Activated CD8-positive, alpha-beta memory T cell treated with anti-CD3 and anti-CD28 coated beads for 24 hours (primary cell): ENCODE measurements around the gene S100A7A.
"Not testable (repeated sequence)": the region's sequence is repeated elsewhere in the genome, so short reads cannot be mapped to it uniquely, and the experiment has no call there.

Experiments
- DNase-seq: peaks from one replicate; pipeline ENCODE4 v3.0.0-alpha.2; 2020

The S100A7A gene

DNA sequence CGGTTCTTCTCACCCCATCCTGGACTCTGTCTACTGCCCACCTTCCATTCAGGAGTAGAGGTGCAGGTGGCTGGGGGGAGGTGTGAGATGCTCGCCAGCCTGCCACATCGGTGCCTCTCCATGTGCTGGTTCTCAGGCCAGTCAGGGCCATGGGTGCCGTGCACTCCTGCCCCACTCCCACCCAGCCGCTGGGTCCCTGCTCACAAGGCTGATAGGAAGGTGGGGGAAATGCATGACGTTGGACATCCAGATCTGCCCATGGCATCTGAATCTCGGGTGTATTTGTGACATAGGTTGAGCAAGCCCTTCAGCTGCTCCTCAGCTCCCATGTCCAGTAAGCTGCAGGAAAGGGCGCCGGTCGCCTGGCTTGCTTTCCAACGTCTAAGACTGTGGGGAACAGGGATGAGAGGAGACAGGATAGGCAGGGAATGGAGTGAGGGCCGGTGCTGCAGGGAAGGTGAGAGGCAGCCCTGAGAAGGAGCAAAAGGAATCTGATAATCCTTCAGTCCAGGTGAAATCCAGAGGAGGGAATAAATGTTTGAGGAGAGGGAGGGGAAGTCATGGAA is 11.8 kb downstream of the S100A7A start:
- no peak for DNase-seq

DNA sequence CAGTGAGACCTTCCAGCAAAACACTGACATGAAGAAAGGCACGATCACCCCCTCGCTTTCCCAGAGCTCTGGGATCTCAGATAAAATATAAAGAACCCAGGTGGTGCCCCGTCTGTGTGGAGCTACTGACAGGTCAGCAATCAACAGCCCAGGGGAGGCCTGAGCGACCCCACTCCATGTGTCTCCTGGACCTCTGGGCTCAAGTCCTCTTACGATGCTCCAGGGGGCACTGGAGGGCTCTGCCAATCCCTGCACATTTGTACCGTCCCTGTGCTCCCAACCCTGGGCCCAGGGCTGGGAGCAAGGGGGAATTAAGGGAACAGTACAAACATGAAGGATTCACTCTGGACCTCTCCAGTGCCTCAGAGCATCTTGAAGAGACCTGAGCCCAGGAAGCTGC is 12.5 kb downstream of the S100A7A start:
- no peak for DNase-seq

DNA sequence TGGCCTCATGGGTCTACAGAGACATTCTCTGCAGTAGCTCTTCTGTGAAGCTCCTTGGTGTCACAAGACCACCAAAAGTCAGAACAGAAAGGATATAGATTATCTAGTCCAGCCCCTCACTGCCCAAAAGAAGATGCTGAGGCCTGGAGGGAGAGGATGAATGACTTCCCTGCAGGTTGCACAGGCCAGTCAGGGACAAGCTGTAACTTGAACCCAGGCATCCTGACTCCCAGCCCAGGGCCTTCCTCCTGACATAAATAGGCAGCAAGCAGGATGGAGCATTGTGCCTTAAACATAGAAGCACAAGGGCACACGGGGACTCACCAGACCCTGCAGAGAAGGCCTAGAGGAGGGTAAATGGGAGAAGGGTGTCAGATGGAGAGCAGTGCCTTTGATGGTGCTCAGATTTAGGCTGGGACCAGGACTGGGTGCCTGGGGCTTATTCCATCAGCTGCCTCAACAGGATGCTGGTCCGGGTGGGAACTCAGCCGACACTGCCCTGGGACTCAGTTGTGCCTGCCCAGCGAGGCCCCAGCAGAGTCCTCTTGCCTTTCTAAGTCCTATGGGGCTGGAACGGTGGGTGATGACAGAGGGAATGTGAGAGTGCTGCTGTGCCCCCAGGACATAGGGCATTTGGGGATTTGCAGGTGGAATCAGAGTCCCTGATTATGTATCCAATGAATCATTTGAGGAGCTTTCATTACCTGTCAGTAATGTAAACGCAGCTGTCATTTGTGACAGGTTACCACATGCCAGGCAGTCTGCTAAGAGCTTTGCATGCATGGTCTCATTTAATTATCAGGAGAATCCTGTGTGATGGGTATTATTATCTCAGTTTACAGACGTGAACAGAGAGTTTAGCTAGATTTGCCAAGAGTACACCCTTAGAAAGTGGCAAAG is 13.2 kb downstream of the S100A7A start:
- DNase-seq, result no peak

DNA sequence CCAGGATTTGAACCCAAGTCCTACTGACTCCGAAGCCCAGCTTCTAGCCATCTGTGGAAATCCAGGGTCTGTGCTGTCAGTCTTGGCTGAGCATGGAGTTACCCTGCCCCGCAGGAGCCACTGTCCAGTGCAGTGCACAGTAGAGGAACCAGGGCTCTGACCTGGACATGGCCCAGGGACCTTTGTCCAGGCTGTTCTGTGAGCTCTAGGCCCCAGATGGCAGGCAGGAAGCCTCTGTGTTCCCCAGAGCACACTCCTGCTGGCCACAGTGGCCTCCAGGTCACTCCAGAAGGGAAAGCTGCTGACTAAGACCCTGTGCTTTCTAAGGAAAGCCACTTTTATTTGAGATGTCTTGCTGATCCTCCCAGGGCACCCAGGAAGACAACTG is 13.8 kb downstream of the S100A7A start:
- no peak for DNase-seq

DNA sequence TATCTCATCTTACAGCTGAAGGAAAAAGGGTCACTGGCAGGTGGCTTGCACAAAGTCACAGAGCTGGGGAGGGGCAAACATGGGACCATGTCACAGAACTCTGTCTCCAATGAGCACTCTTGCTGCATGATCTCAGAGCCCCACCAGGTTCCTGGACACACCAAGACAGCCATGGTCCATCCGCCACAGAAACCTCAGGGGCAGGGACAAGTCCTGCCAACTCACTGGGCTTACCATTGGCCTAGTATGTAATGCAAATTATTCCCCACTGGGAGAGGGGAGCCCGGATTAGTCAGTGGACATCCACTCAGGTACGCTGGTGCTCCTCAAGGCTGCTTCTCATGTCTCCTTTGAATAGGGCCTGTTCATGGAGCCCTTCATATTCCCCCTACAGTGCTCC is 14.2 kb downstream of the S100A7A start:
- DNase-seq, result no peak

DNA sequence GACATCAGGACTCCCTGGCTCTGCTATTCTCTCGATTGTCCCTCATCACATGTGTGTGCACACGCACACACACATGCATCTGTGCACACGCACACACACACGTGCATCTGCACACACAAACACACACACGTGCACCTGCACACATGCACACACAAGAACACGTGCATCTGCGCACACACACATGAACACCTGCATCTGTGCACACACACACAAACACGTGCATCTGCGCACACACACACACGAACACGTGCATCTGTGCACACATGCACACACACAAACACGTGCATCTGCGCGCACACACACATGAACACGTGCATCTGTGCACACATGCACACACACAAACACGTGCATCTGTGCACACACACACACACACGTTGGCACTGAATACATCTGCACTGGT is 14.7 kb downstream of the S100A7A start:
- DNase-seq, result no peak

DNA sequence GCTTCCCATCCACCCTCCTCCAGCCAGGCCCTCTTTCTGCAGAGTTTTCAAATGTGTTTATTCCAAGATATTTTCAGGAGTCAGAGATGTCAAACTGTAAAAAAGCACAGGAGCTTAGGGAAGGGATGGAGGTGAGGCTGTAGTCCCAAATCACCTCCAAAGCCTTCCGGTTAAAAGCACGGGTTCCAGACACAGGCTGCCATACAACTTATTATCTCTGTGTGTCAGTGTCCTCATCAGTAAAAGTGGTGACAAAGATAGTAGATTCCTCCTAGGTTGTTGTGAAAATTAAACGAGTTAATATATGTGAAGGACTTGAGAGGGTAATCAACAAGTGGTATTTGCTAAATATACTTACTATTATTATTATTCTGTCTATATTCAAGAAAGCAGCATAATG is 15.1 kb downstream of the S100A7A start:
- DNase-seq, result no peak

DNA sequence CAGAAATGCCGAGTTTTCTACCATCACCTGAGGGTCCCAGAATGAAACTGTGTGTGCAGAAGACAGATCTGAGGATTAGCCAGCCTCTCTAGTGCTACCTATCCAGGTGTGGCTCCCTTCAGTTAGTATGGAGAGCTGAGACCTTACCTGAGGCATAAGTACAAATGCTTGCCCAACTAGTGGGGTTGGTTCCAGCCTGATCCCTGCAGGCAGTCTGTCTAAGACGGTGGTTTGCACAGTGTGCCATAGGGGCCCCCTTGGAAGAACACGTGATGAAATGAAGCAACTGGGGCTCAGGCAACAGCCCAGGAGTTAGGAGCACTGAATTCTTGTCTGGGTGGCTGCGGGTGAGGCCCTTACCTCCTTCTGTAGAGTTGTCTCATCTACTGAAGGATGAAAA is 15.6 kb downstream of the S100A7A start:
- DNase-seq, result no peak

DNA sequence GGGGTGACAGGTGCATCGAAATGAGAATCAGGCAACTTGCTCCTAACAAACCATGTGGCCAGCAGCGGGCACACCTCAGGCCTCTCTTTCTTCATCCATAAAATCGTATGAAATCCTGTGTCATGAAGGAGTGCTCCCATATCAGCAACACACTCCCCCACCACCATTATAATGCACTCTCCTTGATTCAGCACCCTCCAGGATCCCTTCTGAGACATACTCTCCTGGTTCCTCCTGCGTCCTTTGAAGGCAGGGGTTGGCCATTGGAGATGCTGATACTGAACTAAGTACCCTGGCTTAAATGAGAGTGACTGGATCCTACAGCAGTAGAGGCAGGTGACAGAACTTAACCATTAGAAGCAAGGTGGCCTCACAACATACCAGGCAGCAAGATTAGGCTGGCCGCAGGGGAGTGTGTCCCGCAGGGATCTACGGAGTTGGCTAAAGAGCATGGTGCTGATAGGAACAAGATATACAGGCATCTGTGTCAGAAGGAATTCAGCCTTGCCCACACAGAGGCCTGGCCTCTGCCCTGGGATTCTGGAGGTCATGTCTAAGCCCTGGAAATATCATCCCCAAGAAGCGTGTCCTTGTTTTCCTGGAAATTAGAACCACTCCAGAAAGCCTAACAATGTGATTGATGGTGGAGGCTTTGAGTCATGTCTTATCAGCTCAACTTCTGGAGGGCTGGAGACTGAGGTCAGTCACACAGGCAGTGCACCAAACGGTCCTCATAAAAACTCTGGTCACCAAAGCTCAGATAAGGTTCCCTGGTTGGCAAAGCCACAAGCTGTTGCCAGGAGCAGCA is 16.8 kb downstream of the S100A7A start:
- DNase-seq, result no peak

DNA sequence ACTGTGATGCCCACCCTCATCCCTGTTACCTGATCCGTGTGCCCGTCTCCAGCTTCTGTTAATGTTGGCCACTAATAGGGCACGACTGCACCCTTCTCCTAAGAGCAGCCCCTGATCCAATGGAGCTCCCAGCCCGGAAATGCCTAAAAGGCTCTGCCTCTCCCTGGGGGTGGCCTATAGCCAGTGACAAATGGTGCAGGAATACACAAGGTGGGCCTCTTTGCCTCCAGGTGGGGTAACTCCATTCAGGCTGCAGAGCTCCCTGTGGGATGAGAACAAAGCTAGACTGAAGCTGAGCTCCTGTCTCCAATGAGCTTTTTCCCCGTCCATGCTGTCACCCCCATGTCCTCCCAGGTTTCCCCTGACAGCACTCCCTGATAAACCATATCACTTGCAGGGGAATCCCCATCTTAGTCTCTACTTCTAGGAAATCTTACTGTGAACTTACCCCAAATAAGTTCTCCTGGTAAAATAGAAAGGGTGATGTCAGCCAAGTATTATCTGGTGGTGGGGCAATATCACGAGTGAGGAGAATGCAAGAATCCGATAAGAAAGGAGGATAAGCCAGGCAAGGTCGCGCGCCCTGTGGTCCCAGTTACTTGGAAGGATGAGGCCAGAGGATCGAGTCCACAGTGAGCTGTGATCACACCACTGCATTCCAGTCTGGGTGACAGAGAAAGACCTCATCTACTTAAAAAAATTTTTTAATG is 18.6 kb downstream of the S100A7A start:
- no peak for DNase-seq

DNA sequence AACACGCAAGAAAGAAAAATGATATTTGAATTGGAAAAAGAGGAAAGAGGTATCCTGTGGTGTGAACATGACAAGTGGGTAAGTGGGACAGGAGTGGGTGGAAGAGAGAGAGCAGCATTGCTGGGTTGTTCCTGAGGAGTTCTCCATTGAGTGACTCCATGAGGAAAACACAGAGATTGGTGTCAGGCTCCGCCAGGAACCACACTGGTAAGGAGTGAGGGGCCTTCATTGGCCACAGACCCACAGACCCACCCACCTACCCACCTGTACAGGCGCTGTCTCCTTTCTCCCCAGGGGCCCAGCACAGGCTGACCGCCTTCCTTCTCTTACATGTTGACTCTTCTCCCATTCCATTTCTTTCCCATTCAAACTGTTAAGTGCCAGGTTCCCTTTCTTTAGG is 20.9 kb downstream of the S100A7A start:
- DNase-seq, result no peak

DNA sequence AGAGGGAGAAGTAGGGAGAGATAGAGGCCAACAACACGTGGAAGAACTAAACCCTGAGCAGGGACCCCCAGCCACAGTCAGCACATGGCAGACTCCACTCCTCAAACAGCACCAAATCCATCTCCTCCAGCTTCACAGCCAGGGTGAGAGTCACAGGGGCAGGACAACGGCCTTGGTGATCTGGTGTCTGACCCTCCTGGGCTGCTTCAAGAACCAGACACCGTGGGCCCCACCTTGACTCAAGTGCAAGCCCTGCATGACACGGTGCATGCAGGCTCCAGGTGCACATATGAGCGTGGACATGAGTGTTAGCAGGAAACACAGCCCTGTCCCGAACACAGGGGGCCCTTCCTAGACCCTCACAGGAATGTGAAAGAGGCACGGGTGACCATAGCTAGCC is 22.3 kb downstream of the S100A7A start:
- DNase-seq, result no peak

DNA sequence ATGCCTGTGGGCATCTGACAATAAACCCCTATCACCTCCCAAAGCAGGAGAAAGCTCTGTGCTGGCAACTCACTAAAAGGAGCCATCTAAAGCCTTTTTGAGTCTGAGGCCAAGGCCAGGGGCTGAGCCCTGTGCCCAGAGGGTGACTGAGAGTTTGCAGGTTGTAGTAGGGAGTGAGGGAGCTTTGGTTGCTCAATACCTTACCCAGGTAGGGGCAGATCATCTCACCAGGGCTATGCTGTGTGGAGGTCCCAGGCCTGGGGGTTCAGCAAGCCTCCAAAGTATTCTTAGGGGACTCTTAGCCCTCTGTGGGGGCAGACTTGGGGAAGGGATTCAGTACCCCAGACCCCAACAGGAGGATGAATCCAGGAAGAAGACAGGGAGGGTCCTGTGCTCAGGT is 23.0 kb downstream of the S100A7A start:
- DNase-seq, result no peak

DNA sequence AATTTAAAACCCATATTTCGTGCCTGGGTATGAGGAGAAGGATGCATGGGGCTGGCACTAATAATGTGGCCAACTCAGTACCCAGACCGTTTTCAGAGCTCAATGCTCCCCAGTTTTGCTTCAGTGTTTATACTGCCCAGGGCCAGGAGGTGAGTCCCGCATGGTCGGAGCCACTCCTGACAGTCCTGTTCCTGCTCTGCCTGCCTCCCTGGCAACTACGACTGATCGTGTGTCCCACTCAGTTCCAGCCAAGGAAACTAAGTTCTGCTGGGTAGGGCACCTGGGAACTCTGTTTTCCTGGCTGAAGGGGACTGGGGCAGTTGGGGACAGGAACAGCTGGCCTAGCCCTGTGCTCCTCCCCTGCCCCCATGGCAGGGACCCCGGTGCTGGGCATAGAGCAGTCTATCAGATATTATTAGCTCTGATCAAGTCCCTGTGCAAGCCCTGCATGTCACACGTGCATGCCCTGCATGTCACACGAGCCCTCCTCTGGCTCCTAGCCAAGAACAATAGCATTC is 25.0 kb downstream of the S100A7A start:
- no peak for DNase-seq

DNA sequence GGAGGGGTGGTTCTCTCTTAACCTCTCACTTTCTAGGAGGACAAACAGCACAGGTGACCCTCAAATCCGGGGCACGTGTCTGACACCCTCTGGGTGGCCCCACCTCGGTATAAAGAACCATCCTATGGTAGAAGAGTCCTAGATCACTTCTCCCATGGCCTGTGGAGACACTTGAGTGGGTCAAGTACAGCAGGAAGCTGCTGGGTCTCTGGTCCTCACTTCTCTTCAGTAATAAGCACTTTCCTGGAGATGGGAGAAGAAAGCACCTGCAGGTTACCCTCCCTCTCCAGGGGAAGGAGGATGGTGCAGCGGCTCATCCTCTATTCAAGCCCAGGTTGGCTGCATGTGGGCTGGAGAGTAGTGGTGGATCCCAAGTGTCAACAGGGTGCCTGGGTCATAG is 27.2 kb downstream of the S100A7A start:
- no peak for DNase-seq

DNA sequence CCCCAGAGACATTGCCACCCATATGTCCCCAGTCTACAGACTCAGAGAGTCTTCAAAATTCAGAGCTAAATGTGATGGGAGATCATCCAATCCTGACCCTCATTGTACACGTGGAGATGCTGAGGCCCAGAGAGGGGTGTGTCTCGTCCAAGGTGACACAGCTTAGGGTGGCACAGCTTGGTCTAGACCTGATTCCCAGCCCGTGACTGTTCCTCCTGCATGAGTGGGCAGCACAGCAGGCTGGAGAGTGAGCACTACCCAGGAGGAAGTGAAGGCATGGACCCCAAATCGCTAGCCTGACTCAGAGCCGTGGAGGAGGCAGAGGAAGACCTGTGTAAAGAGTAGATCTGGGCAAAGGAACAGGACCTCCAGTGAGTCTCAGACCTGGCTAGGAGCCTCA is 27.8 kb downstream of the S100A7A start:
- DNase-seq, result no peak

DNA sequence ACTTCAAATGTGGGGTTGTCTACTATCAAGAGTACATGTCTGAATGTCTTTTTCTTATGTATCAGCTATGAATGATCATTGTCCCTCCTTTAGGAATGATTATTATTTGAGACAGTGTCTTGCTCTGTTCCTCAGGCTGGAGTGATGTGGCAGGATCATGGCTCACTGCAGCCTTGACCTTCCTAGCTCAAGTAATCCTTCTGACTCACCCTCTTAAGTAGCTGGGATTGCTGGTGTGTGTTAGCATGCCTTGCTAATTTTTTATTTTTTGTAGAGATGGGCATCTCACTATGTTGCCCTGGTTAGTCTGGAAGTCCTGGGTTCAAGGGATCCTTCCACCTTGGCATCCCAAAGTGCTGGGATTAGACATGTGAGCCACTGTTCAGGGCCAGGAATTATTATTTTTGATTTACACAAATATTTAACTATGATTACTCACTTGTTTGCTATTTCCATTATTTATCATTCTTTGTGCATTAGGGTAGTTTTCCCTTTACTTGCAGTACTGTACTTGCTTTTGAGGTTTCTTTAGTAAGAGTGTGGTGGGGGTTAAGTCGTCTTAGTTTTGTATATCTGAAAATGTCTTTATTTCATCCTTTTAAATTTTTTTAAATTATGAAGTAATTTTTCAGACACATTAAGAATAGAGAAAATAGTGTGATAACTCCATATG is 31.3 kb downstream of the S100A7A start:
- DNase-seq, result no peak

DNA sequence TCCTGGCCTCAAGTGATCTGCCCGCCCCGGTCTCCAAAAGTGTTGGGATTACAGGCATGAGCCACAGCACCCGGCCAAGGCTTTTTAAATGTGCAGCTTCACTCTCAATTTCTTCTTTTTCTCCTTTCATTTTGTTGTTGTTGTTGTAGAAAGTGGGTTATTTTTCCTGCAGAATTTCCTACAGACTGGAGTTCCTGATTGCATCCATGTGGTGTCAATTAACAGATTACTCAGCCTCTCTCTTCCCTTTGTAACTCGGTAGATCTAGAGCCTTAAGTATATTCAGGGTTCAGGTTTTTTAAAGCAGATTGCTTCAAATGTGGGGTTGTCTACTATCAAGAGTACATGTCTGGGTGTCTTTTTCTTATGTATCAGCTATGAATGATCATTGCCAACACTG is 32.5 kb downstream of the S100A7A start:
- not testable (repeated sequence) for DNase-seq

DNA sequence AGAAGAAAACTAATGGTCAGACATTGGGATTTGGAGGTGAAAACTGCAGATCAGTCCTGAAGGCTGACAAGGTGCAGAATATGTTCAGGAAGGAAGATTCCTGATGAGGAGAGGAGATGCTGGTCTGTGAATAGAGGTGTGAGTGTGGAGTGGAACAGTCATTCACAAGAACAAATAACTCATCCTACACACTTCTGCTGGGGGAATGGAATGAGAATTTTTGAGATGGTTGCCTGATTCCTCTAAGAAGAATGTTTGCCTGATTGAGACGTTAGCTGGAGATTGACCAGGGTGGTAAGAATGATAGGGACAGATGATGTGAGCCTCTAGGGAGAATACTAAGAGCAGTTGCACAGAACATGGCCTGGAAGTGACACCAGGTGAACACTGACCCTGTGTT is 40.1 kb downstream of the S100A7A start:
- DNase-seq, result no peak

DNA sequence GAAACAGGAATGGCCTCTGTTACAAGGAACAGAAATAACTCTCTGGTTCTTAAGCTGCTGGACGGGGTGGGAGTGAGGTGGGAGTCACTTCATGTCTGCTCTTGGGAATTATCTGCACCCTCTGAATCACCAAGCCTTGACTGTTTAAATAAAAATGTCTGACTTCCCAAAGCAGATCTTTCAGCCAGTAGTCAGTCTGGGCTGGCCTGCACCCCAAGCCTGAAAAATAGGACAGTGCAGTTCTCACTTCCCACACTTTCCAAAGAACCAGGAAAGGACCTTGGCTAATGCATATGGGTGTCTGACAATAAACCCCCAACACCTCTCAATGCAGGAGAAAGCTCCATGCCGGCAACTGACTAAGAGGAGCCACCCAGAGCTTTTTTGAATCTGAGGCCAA is 43.3 kb downstream of the S100A7A start:
- no peak for DNase-seq

DNA sequence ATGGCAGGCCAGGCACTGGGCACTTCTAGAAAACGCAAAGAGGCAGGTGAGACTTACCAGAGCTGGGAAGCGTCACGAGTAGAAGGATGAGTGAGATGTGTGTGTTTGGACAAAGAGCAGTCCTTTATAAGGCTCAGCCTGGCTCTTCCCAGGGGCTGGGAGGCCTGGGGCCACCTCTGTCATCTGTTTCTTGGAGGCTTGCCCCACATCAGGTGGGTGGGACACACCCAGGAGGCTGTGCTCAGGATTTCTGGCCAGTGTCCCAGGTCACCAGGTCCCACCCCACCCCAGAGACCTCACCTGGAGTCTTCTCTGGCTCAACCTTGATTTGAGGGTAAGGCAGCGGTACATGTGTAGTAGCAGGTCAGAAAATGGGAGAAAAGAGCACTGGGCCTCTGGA is 44.2 kb downstream of the S100A7A start, which contains the start of gene S100A7:
S100A7 (minus strand) TSS at position 101 of the 400 bp plus-strand sequence. CDS start 1,638 bp downstream, outside the sequence.
- no peak for DNase-seq

DNA sequence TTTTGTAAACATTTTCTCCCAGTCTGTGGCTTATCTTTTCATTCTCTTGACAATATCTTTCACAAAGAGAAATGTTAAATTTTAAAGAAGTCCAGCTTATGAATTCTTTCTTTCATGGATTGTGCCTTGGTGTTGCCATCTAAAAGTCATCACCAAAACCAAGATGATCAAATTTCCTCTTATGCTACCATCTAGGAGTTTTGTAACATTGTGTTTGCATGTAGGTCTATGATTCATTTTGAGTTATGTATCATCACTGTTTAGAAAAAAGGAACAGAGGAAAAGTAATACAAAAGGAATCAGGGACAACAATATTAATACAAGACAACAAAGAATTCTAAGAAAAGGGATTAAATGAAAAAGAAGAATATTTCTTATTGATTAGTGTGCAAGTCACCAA is 46.4 kb downstream of the S100A7A start:
- not testable (repeated sequence) for DNase-seq
